Activated T-cell treated with anti-CD3 and anti-CD28 coated beads, Interleukin-2, amount 50 U/mL, for 1 hour (primary cell): ENCODE data around the gene PPOX.

Experiments
- DNase-seq: peaks from one replicate; pipeline ENCODE4 v3.0.0-alpha.2; 2020

PPOX gene

GRCh38 chr1:161176468-161177111 lies 10.4 kb downstream of the PPOX start:
- DNase-seq = no peak

- peak; percentile 99 for DNase-seq
Observed at GRCh38 chr1:161177112-161177935, 11.1 kb downstream of the PPOX start, which contains the start of gene B4GALT3. TSS of gene B4GALT3 (minus strand) at chr1:161177507. CDS start at chr1:161176060, 1,447 bp downstream.

- DNase-seq = no peak
Observed at GRCh38 chr1:161177936-161178244, 11.7 kb downstream of the PPOX start.

- DNase-seq = no peak
Observed at GRCh38 chr1:161179698-161180097, 13.5 kb downstream of the PPOX start.

DNA sequence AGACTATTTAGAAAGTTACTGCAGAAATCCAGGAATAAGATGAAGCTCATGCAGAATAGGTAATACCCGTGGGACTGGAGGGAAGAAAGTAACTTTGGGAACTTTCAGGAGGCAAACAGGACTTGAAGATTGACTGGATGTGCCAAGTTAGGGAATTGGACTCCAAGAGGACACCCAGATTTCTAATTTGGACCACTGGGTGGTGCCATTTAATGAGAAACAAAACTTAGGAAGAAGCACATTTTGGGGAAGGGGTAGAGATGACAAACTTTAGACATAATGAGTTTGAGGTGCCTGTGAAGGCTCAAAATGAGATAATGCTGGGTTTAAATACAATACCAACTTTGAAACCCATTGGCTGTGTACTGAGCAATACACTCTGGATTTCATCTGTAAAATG lies 14.4 kb downstream of the PPOX start:
- DNase-seq = no peak

GRCh38 chr1:161182214-161182613 lies 16.0 kb downstream of the PPOX start:
- peak; percentile 50 for DNase-seq

DNA sequence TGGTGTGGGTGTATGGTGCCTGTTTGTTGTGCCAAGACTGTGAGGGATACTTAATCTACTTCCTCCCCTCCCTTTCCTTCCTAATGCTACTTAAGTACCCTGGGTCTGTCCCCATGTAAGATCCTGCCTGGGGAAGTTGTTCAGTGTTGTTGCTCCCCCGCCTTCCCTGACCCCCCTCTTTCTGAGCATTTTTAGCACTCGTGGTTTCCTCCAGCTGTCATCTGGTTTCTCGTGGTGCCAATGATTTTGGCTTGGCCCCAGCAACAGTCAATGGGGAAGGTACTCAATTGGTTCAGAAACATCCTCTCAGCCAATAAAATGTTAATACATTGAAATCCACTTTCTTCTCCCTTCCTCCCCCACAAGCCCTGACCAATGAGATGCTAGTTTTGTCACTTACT lies 19.1 kb downstream of the PPOX start:
- DNase-seq = peak; percentile 66

- no peak for DNase-seq
Observed at GRCh38 chr1:161185732-161186311, 19.6 kb downstream of the PPOX start.

DNA sequence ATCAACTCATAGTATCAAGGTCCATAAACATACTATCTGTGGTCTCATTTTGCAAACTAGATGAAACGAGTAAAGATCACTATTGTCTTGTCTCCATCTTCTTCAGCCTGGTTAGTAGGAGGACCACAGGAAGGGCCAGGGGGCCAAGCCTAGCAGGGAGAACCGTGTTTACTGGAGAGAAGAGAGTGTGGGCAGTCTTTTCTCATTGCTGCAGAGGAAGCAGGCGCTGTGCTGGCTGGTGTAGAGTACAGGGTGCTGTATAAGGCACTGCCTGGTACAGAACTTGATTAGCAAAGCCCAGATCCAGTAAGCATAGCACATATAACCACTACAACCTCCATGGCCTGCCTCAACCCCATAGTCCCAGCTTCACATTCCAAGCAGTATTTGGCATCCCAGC lies 21.1 kb downstream of the PPOX start:
- DNase-seq = no peak

GRCh38 chr1:161188381-161188780 lies 22.2 kb downstream of the PPOX start:
- no peak for DNase-seq

GRCh38 chr1:161189036-161189435 lies 22.8 kb downstream of the PPOX start:
- no peak for DNase-seq

- DNase-seq = no peak
Observed at GRCh38 chr1:161190962-161191521, 24.8 kb downstream of the PPOX start.

DNA sequence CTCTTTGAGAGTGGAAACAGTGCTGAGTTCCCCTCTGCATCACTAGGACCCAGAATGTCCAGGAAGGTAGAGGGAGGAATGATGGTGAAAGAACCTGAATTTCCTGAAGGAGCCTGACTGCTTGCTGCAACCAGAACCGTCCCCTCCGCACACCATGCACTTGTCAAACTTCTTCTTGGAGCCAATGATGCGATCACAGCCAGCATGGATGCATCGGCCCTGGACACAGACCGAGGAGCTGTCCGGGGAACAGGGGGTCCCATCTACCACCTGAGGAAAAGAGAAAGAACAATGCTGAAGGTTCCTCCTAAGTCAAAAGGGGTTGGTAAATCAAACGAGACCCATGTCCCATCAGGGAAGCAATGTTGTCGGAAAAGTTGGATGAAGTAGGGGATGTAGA lies 25.7 kb downstream of the PPOX start:
- no peak for DNase-seq

GRCh38 chr1:161192476-161193465 lies 26.5 kb downstream of the PPOX start:
- peak; percentile 64 for DNase-seq

DNA sequence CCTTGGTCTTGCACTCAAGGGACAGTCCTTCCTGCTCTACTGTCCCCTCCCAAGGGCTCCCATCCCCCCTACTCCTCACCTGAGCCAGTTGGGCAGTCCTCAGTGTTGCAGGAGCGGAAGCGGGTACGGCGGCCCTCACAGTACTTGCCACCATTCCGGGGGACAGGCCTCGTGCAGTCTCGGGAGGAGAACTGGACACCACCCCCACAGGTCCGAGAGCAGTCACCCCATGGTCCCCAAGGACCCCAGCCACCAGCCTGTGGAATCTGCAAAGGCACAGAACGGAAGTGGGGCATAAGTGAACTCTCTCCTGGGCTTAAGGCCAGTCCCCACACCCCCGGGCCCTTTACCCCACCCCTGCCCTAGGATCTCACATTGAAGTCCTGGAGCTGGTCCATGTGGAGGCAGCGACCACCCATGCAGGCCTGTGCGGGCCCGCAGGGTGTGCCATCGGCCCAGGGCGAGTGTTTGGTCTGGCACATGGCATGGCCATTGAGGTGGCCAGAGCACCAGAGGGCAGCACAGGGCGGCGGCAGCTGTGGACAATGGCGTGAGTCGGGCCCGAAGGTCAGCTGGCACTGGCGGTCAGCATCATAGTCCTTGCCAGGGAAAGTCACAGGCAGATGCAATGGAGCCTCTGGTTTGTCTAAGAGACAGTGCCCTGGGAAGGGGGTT lies 27.5 kb downstream of the PPOX start:
- no peak for DNase-seq

- DNase-seq = no peak
Observed at GRCh38 chr1:161195171-161195570, 28.9 kb downstream of the PPOX start.

DNA sequence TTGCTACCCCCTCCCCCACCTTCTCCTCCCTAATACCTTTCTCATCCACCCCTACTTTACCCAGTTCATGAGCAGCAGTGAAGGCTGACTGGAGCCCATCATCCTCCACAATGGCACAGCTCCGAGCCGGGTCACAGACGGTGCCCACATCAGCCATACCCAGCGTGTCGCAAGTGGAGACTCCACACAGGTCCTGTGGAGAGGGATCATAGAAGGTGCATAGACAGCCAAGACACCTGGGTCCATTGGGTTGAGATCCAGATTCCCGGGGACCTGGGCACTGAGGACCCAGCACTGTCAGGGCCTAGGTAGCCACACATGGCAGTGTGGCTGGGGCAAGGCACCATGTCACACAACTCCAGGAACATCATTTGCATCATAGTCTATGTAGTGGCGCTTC lies 29.9 kb downstream of the PPOX start:
- no peak for DNase-seq

DNA sequence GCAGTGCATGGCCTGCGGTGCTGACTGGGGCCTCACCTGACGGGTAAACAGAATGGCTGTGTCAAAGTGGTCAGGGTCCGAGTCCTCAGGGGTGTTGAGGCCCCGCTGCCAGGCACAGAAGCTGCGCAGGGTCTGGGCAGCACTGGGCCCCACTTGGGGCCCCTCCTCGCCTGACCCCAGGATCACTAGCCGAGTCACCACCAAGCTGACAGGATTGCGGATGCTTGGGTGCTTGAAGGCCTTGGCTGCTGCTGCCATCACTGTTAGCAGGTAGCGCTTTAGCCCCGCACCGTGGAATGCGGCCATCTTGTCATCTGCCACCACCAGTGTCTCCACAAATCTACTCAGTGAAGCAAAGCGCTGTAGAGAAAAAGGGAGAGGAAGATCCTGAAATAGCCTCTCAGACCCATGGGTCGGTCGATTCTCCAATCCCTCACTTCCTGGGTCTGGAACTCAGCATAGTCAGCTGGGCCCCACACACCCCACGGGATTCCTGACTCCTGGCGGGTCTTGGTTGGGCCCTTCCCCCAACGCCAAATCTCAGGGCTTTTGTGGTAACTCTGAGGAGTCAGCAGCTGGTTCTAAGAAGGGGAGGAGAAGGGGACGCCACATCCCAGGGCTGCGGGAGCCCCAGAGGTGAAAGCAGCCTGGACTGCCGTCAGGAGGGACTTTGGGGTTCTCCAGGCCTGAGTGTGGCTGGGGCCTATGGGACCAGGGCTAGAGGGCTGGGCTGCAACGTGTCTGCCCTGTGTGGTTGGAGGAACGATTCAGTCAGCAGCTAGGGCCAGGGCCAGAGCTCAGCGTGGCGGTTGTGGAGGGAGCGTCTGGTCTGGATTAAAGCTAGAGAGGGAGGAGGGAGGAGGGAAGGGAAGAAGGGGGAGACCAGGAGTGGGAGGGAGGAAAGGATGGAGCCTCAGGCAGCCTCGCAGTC lies 30.6 kb downstream of the PPOX start:
- DNase-seq = no peak

DNA sequence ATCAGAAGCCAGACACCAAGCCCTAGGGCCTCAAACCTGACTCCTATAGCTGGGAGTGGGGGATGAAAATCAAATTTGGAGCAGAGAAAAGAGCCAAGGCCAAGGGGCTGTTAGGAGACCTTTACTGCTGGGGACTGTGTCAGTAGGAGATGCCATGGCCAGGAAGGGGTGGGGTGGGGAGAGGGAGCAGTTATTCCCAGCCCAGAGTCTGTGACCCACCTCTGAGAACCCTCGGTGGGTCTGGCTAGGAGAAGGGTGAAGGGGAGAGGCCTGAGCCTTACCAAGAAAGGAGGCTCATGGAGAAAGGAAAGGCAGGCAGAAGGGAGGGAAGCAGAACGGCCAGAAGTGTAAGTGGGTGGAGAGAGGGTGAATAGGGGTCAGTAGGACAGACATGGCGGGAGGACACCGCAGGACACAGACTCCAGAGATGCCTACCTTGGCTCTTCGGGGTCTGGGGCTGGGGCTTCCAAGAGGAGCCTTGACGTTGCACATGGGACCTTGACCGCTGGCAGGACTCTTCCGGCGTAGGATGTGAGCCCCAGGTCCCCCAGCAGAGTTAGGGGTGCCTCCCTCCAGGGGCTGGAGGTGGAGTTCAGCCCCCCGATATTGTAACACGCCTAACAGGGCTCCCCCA lies 31.5 kb downstream of the PPOX start:
- DNase-seq = no peak

DNA sequence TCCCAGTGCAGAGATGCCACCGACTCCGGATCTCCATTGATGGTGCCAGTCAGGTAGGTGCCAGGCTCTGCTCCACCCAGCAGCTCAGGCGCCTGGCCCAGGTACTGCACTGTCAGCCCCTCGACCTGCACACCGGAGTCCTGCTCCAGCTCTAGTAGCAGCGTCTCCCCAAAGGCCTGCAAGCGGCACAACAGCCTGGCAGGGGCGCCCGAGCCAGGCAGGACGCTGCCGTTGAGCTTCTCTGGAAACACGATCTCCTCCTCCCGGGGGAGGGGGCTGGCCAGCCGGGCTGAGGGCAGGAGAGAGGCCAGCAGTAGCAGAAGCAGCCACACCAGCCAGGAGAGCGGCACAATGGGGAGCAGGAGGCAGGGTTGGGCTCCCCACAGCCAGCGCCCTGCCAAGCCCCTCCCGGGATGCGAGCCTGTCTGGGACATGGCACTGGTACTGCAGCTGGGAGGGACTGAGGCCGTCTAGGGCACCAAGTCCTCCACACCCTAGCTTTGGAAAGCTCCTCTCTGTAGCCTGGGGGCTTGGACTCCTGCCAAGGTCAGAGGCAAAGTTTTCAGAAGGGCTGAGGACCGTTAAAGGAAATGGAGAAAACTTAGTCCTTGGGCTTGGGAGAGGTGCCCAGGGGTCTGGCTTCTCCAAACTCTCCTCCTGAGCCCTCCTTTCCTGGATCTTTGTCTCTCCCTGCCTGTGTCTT lies 32.1 kb downstream of the PPOX start:
- no peak for DNase-seq
